Calu3 (cell line): Measurements from ENCODE around the gene FGF18. TPM values are rescaled to one million over a fixed set of nuclear protein-coding genes. Genes with fewer than 3 reads are reported as not detected.

Source experiments
- BruUV-seq: library from RNA; stranded (reverse); fragments of 400-500 nt; replicated peaks from 2 replicates; lab custom pipeline; 2021; lab: Mats Ljungman, UMichigan
- CTCF ChIA-PET: fragments of 300-600 bp; sonication (Branson Sonifier 250); formaldehyde crosslinking; loops from one replicate; lab custom pipeline; 2022; ENCODE audit warnings: antibody characterized with exemption; lab: Charles Lee
- DNase-seq: peaks from one replicate; pipeline ENCODE4 v3.0.0; 2022
- H3K27ac Mint-ChIP-seq: one replicate; pipeline ENCODE4 v1.8.0; 2022; ENCODE audit warnings: mixed read lengths; ENCODE audit not compliant: unreplicated experiment
- H3K27me3 Mint-ChIP-seq: one replicate; pipeline ENCODE4 v1.8.0; 2022; ENCODE audit warnings: mixed read lengths; ENCODE audit not compliant: unreplicated experiment
- H3K36me3 Mint-ChIP-seq: one replicate; pipeline ENCODE4 v1.8.0; 2022; ENCODE audit warnings: mild to moderate bottlenecking, moderate library complexity, mixed read lengths; ENCODE audit not compliant: insufficient read depth, unreplicated experiment
- H3K4me1 Mint-ChIP-seq: one replicate; pipeline ENCODE4 v1.8.0; 2022; ENCODE audit warnings: mild to moderate bottlenecking, low read depth, mixed read lengths; ENCODE audit not compliant: unreplicated experiment
- H3K4me3 Mint-ChIP-seq: one replicate; pipeline ENCODE4 v1.8.0; 2022; ENCODE audit warnings: mild to moderate bottlenecking, low read depth, moderate library complexity, mixed read lengths; ENCODE audit not compliant: unreplicated experiment
- H3K9me3 Mint-ChIP-seq: one replicate; pipeline ENCODE4 v1.8.0; 2022; ENCODE audit warnings: low read depth, mixed read lengths; ENCODE audit not compliant: unreplicated experiment
- CTCF ChIP-seq: fragments of 200-600 bp; IDR thresholded peaks from one replicate; pipeline ENCODE4 v1.8.0; 2022; ENCODE audit warnings: antibody characterized with exemption; ENCODE audit not compliant: unreplicated experiment
- intact Hi-C: fragments of 100-400 bp; cut with micrococcal nuclease; formaldehyde crosslinking; loops from one replicate; pipeline ENCODE4 v1.10.0; 2022; ENCODE audit not compliant: unreplicated experiment
- total RNA-seq: library from RNA; stranded (reverse); gene quantifications from 2 replicates; pipeline ENCODE4 v1.2.3, GENCODE V29; 2022

FGF18 gene
- total RNA-seq, 1 experiment from 2014 or later = 0.76 TPM

GRCh38 chr5:171415115-171415730 is 4.2 kb upstream of the FGF18 start:
- Mint-ChIP-seq H3K27me3 (peaks cover 7% of the 10 kb centered on the region), H3K4me1 (peaks cover 25% of the 10 kb centered on the region), H3K36me3 (peaks cover 77% of the 10 kb centered on the region), H3K9me3 (no peaks in the 10 kb centered on the region), H3K4me3 (no peak overlapping the region), H3K27ac (no peak overlapping the region)
- CTCF ChIA-PET = interaction anchor here (0.7 kb wide), 1 partner anchor 644 kb away, joined by 5 read pairs; no protein-coding TSS in a partner anchor
- BruUV-seq = no TSS peak
- intact Hi-C loops = loop anchor here (5.0 to 10.0 kb wide), 2 partner anchors 190 to 432 kb away; no protein-coding TSS in a partner anchor
- no peak for DNase-seq
- TF ChIP-seq CTCF = no peak

GRCh38 chr5:171416160-171417049 is 3.0 kb upstream of the FGF18 start:
- no peak for DNase-seq
- intact Hi-C loops = loop anchor here (5.0 to 10.0 kb wide), 2 partner anchors 188 to 431 kb away; no protein-coding TSS in a partner anchor
- no peaks in the 10 kb centered on the region for H3K9me3 Mint-ChIP-seq
- H3K36me3 Mint-ChIP-seq = peaks cover 71% of the 10 kb centered on the region
- no peak overlapping the region for H3K4me3 Mint-ChIP-seq
- BruUV-seq = TSS peak; percentile 11
- CTCF ChIA-PET = no interaction called here
- H3K4me1 Mint-ChIP-seq = peaks cover 37% of the 10 kb centered on the region
- H3K27ac Mint-ChIP-seq = no peak overlapping the region
- peaks cover 19% of the 10 kb centered on the region for H3K27me3 Mint-ChIP-seq
- TF ChIP-seq CTCF = no peak

- BruUV-seq = no TSS peak
- no peaks in the 10 kb centered on the region for H3K9me3 Mint-ChIP-seq
- peaks cover 26% of the 10 kb centered on the region for H3K27me3 Mint-ChIP-seq
- H3K4me1 Mint-ChIP-seq = peaks cover 28% of the 10 kb centered on the region
- H3K4me3 Mint-ChIP-seq = peak overlapping the region; percentile 88
- H3K36me3 Mint-ChIP-seq = peaks cover 52% of the 10 kb centered on the region
- CTCF ChIA-PET = interaction anchor here (0.5 to 1.4 kb wide), 11 partner anchors 13 to 1586 kb away, joined by 3 to 4 read pairs (median 3); partner anchors contain the start of gene FBXW11
- peak; percentile 97 for TF ChIP-seq CTCF
- H3K27ac Mint-ChIP-seq = no peak overlapping the region
- intact Hi-C loops = loop anchor here (5.0 to 10.0 kb wide), 2 partner anchors 186 to 429 kb away; no protein-coding TSS in a partner anchor
- peak; percentile 91 for DNase-seq
Observed at GRCh38 chr5:171418316-171418981, 998 bp upstream of the FGF18 start.
